AG10803 (cell line): ENCODE results near the gene TAS2R20.

Source experiments
- DNase-seq: peaks from one replicate; pipeline ENCODE4 v3.0.0; 2010; ENCODE audit warnings: low read depth
- H3K4me3 ChIP-seq: 2 replicates; pipeline ENCODE4 v1.5.1; 2011; ENCODE audit warnings: mild to moderate bottlenecking, low read length, control low read depth
- CTCF ChIP-seq: conservative IDR thresholded peaks from 2 replicates; pipeline ENCODE4 v1.5.1; 2011; ENCODE audit warnings: mild to moderate bottlenecking, low read length, control low read depth, inconsistent platforms

TAS2R20 gene

GRCh38 chr12:10986812-10987211, 11.3 kb downstream of the TAS2R20 start, which contains the start of gene TAS2R50:
TAS2R50 (minus strand) TSS chr12:10986912; CDS start chr12:10986860, 52 bp downstream.
- no peak for DNase-seq

GRCh38 chr12:10982244-10982643, 15.9 kb downstream of the TAS2R20 start:
- no peak overlapping the region for H3K4me3 ChIP-seq
- TF ChIP-seq CTCF, result no peak
- DNase-seq, result no peak

More at GRCh38 chr12:10986812-10987211, 11.3 kb downstream of the TAS2R20 start, which contains the start of gene TAS2R50:
- no peak for TF ChIP-seq CTCF
- no peak within 1 kb of the TSS for H3K4me3 ChIP-seq

- TF ChIP-seq CTCF, result no peak
- H3K4me3 ChIP-seq, result no peak overlapping the region
- no peak for DNase-seq
These were observed 23.1 kb downstream of the TAS2R20 start for GRCh38 chr12:10974965-10975364.

- no peak for TF ChIP-seq CTCF
- H3K4me3 ChIP-seq, result no peak overlapping the region
- DNase-seq, result peak; percentile 67
These were observed 29.2 kb downstream of the TAS2R20 start for GRCh38 chr12:10968765-10969456.

GRCh38 chr12:10967409-10967808, 30.7 kb downstream of the TAS2R20 start:
- no peak for TF ChIP-seq CTCF
- peak; percentile 89 for DNase-seq
- H3K4me3 ChIP-seq, result no peak overlapping the region

- H3K4me3 ChIP-seq, result no peak overlapping the region
- no peak for DNase-seq
- no peak for TF ChIP-seq CTCF
These were observed 31.8 kb downstream of the TAS2R20 start for GRCh38 chr12:10966314-10966713.

GRCh38 chr12:10965476-10965875, 32.6 kb downstream of the TAS2R20 start:
- no peak for TF ChIP-seq CTCF
- peak; percentile 31 for DNase-seq
- H3K4me3 ChIP-seq, result no peak overlapping the region
